NOMO-1 (cell line): ENCODE measurements around the gene REN.

Source experiments
- DNase-seq, 2 experiments: peaks; one replicate each; lab custom pipeline; 2025; ENCODE audit not compliant: unreplicated experiment in 2 of 2; lab: John Stamatoyannopoulos, UW

REN gene

DNA sequence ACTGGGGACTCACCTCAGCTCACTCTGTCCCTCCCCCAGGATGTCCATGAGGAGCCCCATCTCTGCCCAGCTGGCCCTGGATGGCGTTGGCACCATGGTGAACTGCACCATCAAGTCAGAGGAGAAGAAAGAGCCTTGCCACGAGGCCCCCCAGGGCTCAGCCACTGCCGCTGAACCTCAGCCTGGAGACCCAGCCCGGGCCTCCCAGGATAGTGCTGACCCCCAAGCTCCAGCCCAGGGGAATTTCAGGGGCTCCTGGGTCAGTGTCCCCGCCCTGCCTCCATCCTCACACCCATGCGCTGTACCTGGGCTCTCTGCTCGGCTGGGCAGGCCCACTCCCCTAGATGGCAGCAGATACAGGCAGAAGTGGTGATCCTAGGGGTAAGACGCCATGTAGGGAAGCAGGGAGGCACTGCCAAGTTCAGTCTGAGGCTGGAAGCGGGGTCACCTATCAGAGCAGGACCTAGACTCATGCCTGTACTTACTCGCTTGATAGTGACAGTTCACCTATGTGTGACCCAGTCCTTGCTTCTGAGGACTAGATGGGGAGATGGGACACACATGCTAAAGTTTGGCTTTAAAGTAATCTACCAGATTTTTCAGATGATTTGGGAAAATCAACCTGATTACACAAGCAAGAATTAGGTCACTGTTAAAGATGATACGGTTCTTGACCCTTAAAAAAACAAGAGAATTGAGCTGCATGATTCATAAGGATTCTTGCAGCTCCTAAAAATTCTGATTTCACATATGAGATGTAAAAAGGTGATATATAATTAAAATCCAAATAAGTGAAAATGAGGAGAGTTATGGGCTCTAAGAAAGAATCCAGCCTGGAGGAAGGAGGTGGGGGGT lies 53.0 kb downstream of the REN start:
- no peak for DNase-seq

DNA sequence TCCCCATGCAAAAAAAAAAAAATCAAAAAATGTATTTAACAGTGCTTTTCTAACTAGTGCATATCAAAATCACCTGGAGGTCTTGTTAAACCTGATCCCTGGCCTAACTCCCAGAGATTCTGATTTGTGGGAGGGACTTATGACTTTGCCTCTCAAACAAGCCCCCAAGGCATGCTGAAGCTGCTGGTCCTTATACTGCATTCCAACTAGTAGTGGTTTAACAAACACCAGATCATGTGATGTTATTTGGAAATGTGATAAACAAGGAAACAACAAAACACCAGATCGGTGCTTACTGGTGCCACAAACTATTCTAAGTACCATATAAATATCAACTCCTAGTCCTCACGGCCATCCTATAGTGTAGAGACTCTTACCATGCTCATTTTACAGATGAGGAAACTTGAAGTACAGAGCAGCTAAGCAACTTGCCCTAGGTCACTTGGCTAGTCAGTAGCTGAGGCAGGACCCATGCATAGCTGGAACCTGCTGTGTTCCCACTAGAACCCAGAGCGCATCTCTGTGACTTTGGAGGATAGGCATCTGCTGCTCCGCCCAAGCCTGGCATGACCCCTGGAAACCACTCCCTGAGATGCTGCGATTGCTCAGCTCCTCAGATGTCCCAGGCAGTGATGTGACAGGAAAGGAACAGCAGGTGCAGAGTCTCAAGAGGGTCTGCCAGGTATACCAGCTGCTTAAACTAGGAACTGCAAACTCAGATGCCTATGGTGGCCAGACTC lies 55.1 kb downstream of the REN start:
- DNase-seq = no peak

DNA sequence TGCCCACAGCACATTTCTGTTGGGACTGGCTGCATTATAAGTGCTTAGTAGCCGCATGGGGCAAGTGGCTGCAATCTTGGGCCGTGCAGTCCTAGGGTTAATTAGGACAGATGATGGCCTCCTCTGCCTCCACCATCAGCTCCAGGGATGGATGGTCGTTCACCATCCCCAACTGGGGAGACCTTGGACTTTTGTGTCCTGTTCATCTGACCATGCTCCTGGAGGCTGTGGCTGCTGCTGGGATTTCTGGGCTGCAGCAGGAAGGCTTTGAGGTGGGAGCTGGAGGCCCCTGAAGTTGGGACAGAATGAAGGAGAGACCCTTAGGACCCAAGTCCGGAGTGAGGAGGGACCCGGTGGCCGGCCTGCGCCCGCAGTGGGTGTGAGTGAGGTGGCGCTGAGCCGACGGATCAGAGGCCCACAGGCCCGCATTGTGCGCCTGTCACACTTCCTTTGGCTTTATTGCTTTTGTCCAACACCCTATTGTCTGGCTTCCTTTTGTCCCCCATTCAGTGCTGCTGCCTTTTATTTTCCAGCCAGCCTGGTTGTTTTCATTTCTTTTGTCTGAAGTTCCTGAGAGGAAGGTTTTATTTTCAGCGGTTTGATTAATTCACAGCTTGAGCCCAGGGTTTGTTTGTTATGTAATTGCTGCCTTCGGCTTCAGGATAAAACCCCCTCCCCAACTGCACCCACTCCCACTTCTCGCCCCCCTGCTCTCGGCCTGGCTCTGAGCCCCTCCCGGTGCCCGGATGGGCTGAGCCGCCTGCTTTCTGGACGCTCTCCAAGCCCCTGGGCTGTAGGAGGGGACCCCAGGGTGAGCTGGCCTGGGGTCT lies 57.6 kb downstream of the REN start:
- DNase-seq = no peak

DNA sequence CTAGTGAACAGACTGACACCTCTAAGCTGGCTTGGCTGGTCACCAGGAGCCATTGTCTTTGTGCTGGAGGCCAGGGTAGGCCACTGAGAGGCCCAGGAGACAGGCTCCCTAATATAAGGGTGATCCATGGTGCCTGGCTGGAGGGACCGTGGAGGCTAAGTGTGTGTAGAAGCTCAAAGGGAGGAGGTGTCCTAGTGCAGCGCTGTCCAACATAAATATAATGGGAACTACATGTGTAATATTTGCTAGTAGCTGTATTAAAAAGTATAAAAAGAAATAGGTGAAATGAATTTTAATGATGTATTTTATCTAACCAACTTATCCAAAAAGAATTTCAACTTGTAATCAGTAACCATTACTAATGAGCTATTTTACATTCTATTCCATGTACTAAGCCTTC lies 58.2 kb downstream of the REN start:
- DNase-seq = no peak

DNA sequence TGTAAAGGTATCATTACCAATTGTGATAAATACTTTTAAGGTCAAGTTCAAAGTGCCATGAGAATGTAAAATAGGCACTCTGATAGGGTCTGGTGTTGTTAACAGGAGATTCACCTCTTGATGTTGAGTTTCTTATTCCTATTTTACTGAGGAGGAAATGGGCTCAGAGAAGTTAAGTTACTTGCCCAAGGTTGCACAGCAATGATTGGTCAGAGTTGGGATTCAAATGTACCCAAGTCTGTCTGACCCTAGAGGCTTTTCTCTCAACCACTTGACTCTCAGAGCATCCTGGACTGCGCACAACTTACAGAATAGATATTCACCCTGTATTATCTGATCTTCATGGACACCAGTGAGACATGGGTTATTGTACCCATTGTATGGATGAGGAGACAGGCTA lies 59.3 kb downstream of the REN start:
- DNase-seq = no peak

DNA sequence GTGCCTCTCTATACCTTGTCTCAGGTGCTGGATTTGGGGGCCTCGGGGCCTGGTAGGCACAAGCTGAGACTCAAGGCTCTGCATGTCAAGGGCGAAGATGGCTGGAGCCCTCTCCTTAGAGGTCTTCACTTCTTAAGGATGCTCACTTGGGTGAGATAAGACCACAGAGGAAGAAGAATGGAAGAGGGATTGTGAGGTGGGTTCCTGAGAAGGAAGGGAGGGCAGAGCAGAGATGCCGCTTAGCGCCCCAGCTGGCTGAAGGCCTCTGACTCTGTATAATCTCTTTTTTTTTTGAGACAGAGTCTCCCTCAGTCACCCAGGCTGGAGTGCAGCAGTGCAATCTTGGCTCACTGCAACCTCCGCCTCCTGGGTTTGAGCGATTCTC lies 61.0 kb downstream of the REN start:
- DNase-seq = no peak
